Measurements from ENCODE around the gene TRPM2. TPM values are rescaled to one million over a fixed set of nuclear protein-coding genes. Genes with fewer than 3 reads are reported as not detected.

Gene TRPM2
- total RNA-seq, 2 experiments from 2014 or later, result 2.6 to 3.7 TPM

- intact Hi-C loops (cut with micrococcal nuclease), result loop anchor here (10.0 kb wide), 1 partner anchor 130 kb away; no protein-coding TSS in a partner anchor
- TF ChIP-seq CTCF (IDR thresholded peaks at IDR 0.05), result no peak
- Mint-ChIP-seq H3K27me3 (peaks cover 4% of the 10 kb centered on the region), H3K4me1 (ENCODE audit: low read depth) (peaks cover 13% of the 10 kb centered on the region), H3K27ac (no peak overlapping the region), H3K36me3 (ENCODE audit: low read depth) (no peaks in the 10 kb centered on the region), H3K9me3 (no peaks in the 10 kb centered on the region), H3K4me3 (no peak overlapping the region)
- ATAC-seq (no peak), DNase-seq (no peak)
- ChIA-PET CTCF (no interaction called here), POLR2A (interaction anchor here (0.7 to 3.6 kb wide), 2 partner anchors 10 to 13 kb away, joined by 3 to 14 read pairs; partner anchors contain the start of gene TRPM2)
These were observed 8.8 kb upstream of the TRPM2 start for GRCh38 chr21:44344541-44345183.

GRCh38 chr21:44345495-44345894 is 7.9 kb upstream of the TRPM2 start:
- peaks cover 6% of the 10 kb centered on the region for H3K4me1 Mint-ChIP-seq (ENCODE audit: low read depth)
- H3K4me3 Mint-ChIP-seq, result no peak overlapping the region
- no peaks in the 10 kb centered on the region for H3K36me3 Mint-ChIP-seq (ENCODE audit: low read depth)
- peaks cover 4% of the 10 kb centered on the region for H3K27me3 Mint-ChIP-seq
- TF ChIP-seq CTCF (IDR thresholded peaks at IDR 0.05), result no peak
- ChIA-PET CTCF (no interaction called here), POLR2A (no interaction called here)
- H3K9me3 Mint-ChIP-seq, result no peaks in the 10 kb centered on the region
- intact Hi-C loops (cut with micrococcal nuclease), result loop anchor here (10.0 kb wide), 1 partner anchor 129 kb away; no protein-coding TSS in a partner anchor
- ATAC-seq, result no peak
- H3K27ac Mint-ChIP-seq, result no peak overlapping the region
- DNase-seq, result no peak

- no peak for ATAC-seq
- no peaks in the 10 kb centered on the region for H3K9me3 Mint-ChIP-seq
- intact Hi-C loops (cut with micrococcal nuclease), result loop anchor here (10.0 kb wide), 1 partner anchor 127 kb away; no protein-coding TSS in a partner anchor
- H3K4me3 Mint-ChIP-seq, result no peak overlapping the region
- H3K4me1 Mint-ChIP-seq (ENCODE audit: low read depth), result peaks cover 17% of the 10 kb centered on the region
- peaks cover 8% of the 10 kb centered on the region for H3K27me3 Mint-ChIP-seq
- ChIA-PET POLR2A (interaction anchor here (1.3 kb wide), 1 partner anchor 9 kb away, joined by 3 read pairs; the partner anchor contains the start of gene CFAP410), CTCF (no interaction called here)
- no peak for TF ChIP-seq CTCF (IDR thresholded peaks at IDR 0.05)
- no peak overlapping the region for H3K27ac Mint-ChIP-seq
- no peaks in the 10 kb centered on the region for H3K36me3 Mint-ChIP-seq (ENCODE audit: low read depth)
- DNase-seq, result no peak
These were observed 5.4 kb upstream of the TRPM2 start for GRCh38 chr21:44347911-44348451.

GRCh38 chr21:44348861-44349260 is 4.6 kb upstream of the TRPM2 start:
- ATAC-seq (no peak), DNase-seq (no peak)
- Mint-ChIP-seq H3K4me3 (no peak overlapping the region), H3K27ac (no peak overlapping the region), H3K9me3 (no peaks in the 10 kb centered on the region), H3K4me1 (ENCODE audit: low read depth) (peaks cover 22% of the 10 kb centered on the region), H3K27me3 (peaks cover 8% of the 10 kb centered on the region), H3K36me3 (ENCODE audit: low read depth) (no peaks in the 10 kb centered on the region)
- POLR2A ChIA-PET, result no interaction called here
- TF ChIP-seq CTCF (IDR thresholded peaks at IDR 0.05), result no peak
- CTCF ChIA-PET, result no interaction called here
- intact Hi-C loops (cut with micrococcal nuclease), result loop anchor here (10.0 kb wide), 1 partner anchor 126 kb away; no protein-coding TSS in a partner anchor

GRCh38 chr21:44349416-44349846 is 4.0 kb upstream of the TRPM2 start:
- ATAC-seq (no peak), DNase-seq (no peak)
- ChIA-PET POLR2A (no interaction called here), CTCF (no interaction called here)
- Mint-ChIP-seq H3K27ac (no peak overlapping the region), H3K4me1 (ENCODE audit: low read depth) (peaks cover 28% of the 10 kb centered on the region), H3K4me3 (no peak overlapping the region), H3K9me3 (no peaks in the 10 kb centered on the region), H3K36me3 (ENCODE audit: low read depth) (no peaks in the 10 kb centered on the region), H3K27me3 (peaks cover 8% of the 10 kb centered on the region)
- no peak for TF ChIP-seq CTCF (IDR thresholded peaks at IDR 0.05)
- intact Hi-C loops (cut with micrococcal nuclease), result loop anchor here (10.0 kb wide), 1 partner anchor 125 kb away; no protein-coding TSS in a partner anchor
